ENCODE data around the gene PTH2.

The PTH2 gene

GRCh38 chr19:49459388-49459787 is 36.1 kb upstream of the PTH2 start:
- Histone ChIP-seq H3K36me3 (replicated peaks in 1 of 2; ENCODE audit: control insufficient read depth in 2 of 2, insufficient read depth in 2 of 2, low read length in 2 of 2) (peaks cover 7 to 44% of the 10 kb centered on the region in 2 donors), H3K14ac (ENCODE audit: low read length) (no peak overlapping the region)

GRCh38 chr19:49458567-49458903 is 35.3 kb upstream of the PTH2 start:
- peak overlapping the region; percentile 70 for H3K9ac ChIP-seq (ENCODE audit: low read depth, low read length, poor library complexity)

More at GRCh38 chr19:49459388-49459787, 36.1 kb upstream of the PTH2 start:
- Histone ChIP-seq H3K4me1 (ENCODE audit: control insufficient read depth in 2 of 2, insufficient read depth in 1 of 2, low read depth in 1 of 2, low read length in 2 of 2) (no peaks in the 10 kb centered on the region), H2BK120ac (ENCODE audit: low read depth, low read length) (no peak overlapping the region), H3K4me2 (ENCODE audit: insufficient read depth, low read length, poor library complexity, severe bottlenecking) (peak overlapping the region; percentile 11), H3K23ac (ENCODE audit: low read depth, low read length, poor library complexity) (no peak overlapping the region), H3K79me1 (ENCODE audit: low read depth, low read length) (no peaks in the 10 kb centered on the region), H4K91ac (ENCODE audit: low read depth, low read length, poor library complexity) (no peak overlapping the region), H3K27me3 (ENCODE audit: control insufficient read depth in 3 of 3, insufficient read depth in 3 of 3, low read depth in 1 of 3, low read length in 3 of 3) (no peaks in the 10 kb centered on the region), H4K8ac (ENCODE audit: low read depth, low read length) (no peak overlapping the region), H2BK15ac (ENCODE audit: low read length) (no peak overlapping the region), H3K9me3 (replicated peaks in 1 of 2; ENCODE audit: control insufficient read depth in 2 of 2, insufficient read depth in 1 of 2, low read depth in 1 of 2, low read length in 2 of 2) (no peaks in the 10 kb centered on the region), H3K27ac (replicated peaks; ENCODE audit: low read length) (no peak overlapping the region), H3K4ac (ENCODE audit: low read length) (no peak overlapping the region), H3K4me3 (ENCODE audit: low read length in 2 of 2) (no peak overlapping the region), H3K18ac (ENCODE audit: low read length) (no peak overlapping the region), H3K9ac (ENCODE audit: low read depth, low read length, poor library complexity) (no peak overlapping the region), H2AFZ (ENCODE audit: low read length) (no peak overlapping the region), H2BK5ac (ENCODE audit: low read length) (no peak overlapping the region), H2AK5ac (ENCODE audit: low read depth, low read length) (no peak overlapping the region), H2BK12ac (ENCODE audit: low read length) (no peak overlapping the region)
- no peak for DNase-seq (ENCODE audit: low spot score)
- WGBS, 2 donors (ENCODE audit: extremely low coverage in 2 of 2, insufficient read length in 2 of 2, insufficient replicate concordance in 1 of 2), result no CpG with 5 or more reads among the region's 12 CpGs

GRCh38 chr19:49456326-49456725 is 33.1 kb upstream of the PTH2 start:
- Histone ChIP-seq H2BK15ac (ENCODE audit: low read length) (no peak overlapping the region), H3K4me2 (ENCODE audit: insufficient read depth, low read length, poor library complexity, severe bottlenecking) (no peak overlapping the region), H3K18ac (ENCODE audit: low read length) (no peak overlapping the region), H3K23ac (ENCODE audit: low read depth, low read length, poor library complexity) (no peak overlapping the region), H2BK5ac (ENCODE audit: low read length) (no peak overlapping the region), H4K91ac (ENCODE audit: low read depth, low read length, poor library complexity) (no peak overlapping the region), H3K9ac (ENCODE audit: low read depth, low read length, poor library complexity) (no peak overlapping the region), H2BK120ac (ENCODE audit: low read depth, low read length) (no peak overlapping the region), H3K4ac (ENCODE audit: low read length) (no peak overlapping the region), H3K4me1 (ENCODE audit: control insufficient read depth in 2 of 2, insufficient read depth in 1 of 2, low read depth in 1 of 2, low read length in 2 of 2) (peaks cover 0 to 3% of the 10 kb centered on the region in 2 donors), H3K79me1 (ENCODE audit: low read depth, low read length) (peaks cover 2% of the 10 kb centered on the region), H3K14ac (ENCODE audit: low read length) (no peak overlapping the region), H2BK12ac (ENCODE audit: low read length) (no peak overlapping the region), H3K27ac (replicated peaks; ENCODE audit: low read length) (no peak overlapping the region), H3K36me3 (replicated peaks in 1 of 2; ENCODE audit: control insufficient read depth in 2 of 2, insufficient read depth in 2 of 2, low read length in 2 of 2) (peaks cover 7 to 28% of the 10 kb centered on the region in 2 donors), H3K4me3 (ENCODE audit: low read length in 2 of 2) (no peak overlapping the region), H3K27me3 (ENCODE audit: control insufficient read depth in 3 of 3, insufficient read depth in 3 of 3, low read depth in 1 of 3, low read length in 3 of 3) (no peaks in the 10 kb centered on the region), H2AFZ (ENCODE audit: low read length) (no peak overlapping the region), H3K9me3 (replicated peaks in 1 of 2; ENCODE audit: control insufficient read depth in 2 of 2, insufficient read depth in 1 of 2, low read depth in 1 of 2, low read length in 2 of 2) (no peaks in the 10 kb centered on the region), H4K8ac (ENCODE audit: low read depth, low read length) (no peak overlapping the region), H2AK5ac (ENCODE audit: low read depth, low read length) (no peak overlapping the region)
- DNase-seq (ENCODE audit: low spot score), result no peak
- WGBS, 2 donors (ENCODE audit: extremely low coverage in 2 of 2, insufficient read length in 2 of 2, insufficient replicate concordance in 1 of 2), result no CpG with 5 or more reads among the region's 5 CpGs

More at GRCh38 chr19:49458567-49458903, 35.3 kb upstream of the PTH2 start:
- H2AK5ac ChIP-seq (ENCODE audit: low read depth, low read length), result no peak overlapping the region
- H3K18ac ChIP-seq (ENCODE audit: low read length), result no peak overlapping the region
- H3K4me1 ChIP-seq (ENCODE audit: control insufficient read depth in 2 of 2, insufficient read depth in 1 of 2, low read depth in 1 of 2, low read length in 2 of 2), result peaks cover 0 to 1% of the 10 kb centered on the region in 2 donors
- H3K4me3 ChIP-seq (ENCODE audit: low read length in 2 of 2), result no peak overlapping the region
- H3K4me2 ChIP-seq (ENCODE audit: insufficient read depth, low read length, poor library complexity, severe bottlenecking), result no peak overlapping the region
- no peak overlapping the region for H2AFZ ChIP-seq (ENCODE audit: low read length)
- no CpG with 5 or more reads among the region's 5 CpGs for WGBS, 2 donors (ENCODE audit: extremely low coverage in 2 of 2, insufficient read length in 2 of 2, insufficient replicate concordance in 1 of 2)
- H3K14ac ChIP-seq (ENCODE audit: low read length), result no peak overlapping the region
- H2BK5ac ChIP-seq (ENCODE audit: low read length), result no peak overlapping the region
- no peaks in the 10 kb centered on the region for H3K9me3 ChIP-seq (replicated peaks in 1 of 2; ENCODE audit: control insufficient read depth in 2 of 2, insufficient read depth in 1 of 2, low read depth in 1 of 2, low read length in 2 of 2)
- no peak overlapping the region for H3K4ac ChIP-seq (ENCODE audit: low read length)
- no peaks in the 10 kb centered on the region for H3K79me1 ChIP-seq (ENCODE audit: low read depth, low read length)
- no peak overlapping the region for H3K27ac ChIP-seq (replicated peaks; ENCODE audit: low read length)
- H4K8ac ChIP-seq (ENCODE audit: low read depth, low read length), result no peak overlapping the region
- no peak overlapping the region for H2BK120ac ChIP-seq (ENCODE audit: low read depth, low read length)
- H2BK15ac ChIP-seq (ENCODE audit: low read length), result no peak overlapping the region
- no peaks in the 10 kb centered on the region for H3K27me3 ChIP-seq (ENCODE audit: control insufficient read depth in 3 of 3, insufficient read depth in 3 of 3, low read depth in 1 of 3, low read length in 3 of 3)
- DNase-seq (ENCODE audit: low spot score), result no peak
- no peak overlapping the region for H3K23ac ChIP-seq (ENCODE audit: low read depth, low read length, poor library complexity)
- H2BK12ac ChIP-seq (ENCODE audit: low read length), result no peak overlapping the region
- H4K91ac ChIP-seq (ENCODE audit: low read depth, low read length, poor library complexity), result no peak overlapping the region
- H3K36me3 ChIP-seq (replicated peaks in 1 of 2; ENCODE audit: control insufficient read depth in 2 of 2, insufficient read depth in 2 of 2, low read length in 2 of 2), result peaks cover 7 to 38% of the 10 kb centered on the region in 2 donors

- Histone ChIP-seq H2BK12ac (ENCODE audit: low read length) (no peak overlapping the region), H3K14ac (ENCODE audit: low read length) (no peak overlapping the region), H4K91ac (ENCODE audit: low read depth, low read length, poor library complexity) (no peak overlapping the region), H3K4me1 (ENCODE audit: control insufficient read depth in 2 of 2, insufficient read depth in 1 of 2, low read depth in 1 of 2, low read length in 2 of 2) (peaks cover 0 to 3% of the 10 kb centered on the region in 2 donors), H3K36me3 (replicated peaks in 1 of 2; ENCODE audit: control insufficient read depth in 2 of 2, insufficient read depth in 2 of 2, low read length in 2 of 2) (peaks cover 7 to 27% of the 10 kb centered on the region in 2 donors), H2AFZ (ENCODE audit: low read length) (no peak overlapping the region), H3K4me2 (ENCODE audit: insufficient read depth, low read length, poor library complexity, severe bottlenecking) (no peak overlapping the region), H3K23ac (ENCODE audit: low read depth, low read length, poor library complexity) (no peak overlapping the region), H3K9ac (ENCODE audit: low read depth, low read length, poor library complexity) (no peak overlapping the region), H2BK120ac (ENCODE audit: low read depth, low read length) (no peak overlapping the region), H3K27ac (replicated peaks; ENCODE audit: low read length) (no peak overlapping the region), H2AK5ac (ENCODE audit: low read depth, low read length) (no peak overlapping the region), H3K79me1 (ENCODE audit: low read depth, low read length) (peaks cover 3% of the 10 kb centered on the region), H3K4ac (ENCODE audit: low read length) (no peak overlapping the region), H2BK5ac (ENCODE audit: low read length) (no peak overlapping the region), H3K4me3 (ENCODE audit: low read length in 2 of 2) (no peak overlapping the region), H4K8ac (ENCODE audit: low read depth, low read length) (no peak overlapping the region), H2BK15ac (ENCODE audit: low read length) (no peak overlapping the region), H3K27me3 (ENCODE audit: control insufficient read depth in 3 of 3, insufficient read depth in 3 of 3, low read depth in 1 of 3, low read length in 3 of 3) (no peaks in the 10 kb centered on the region), H3K18ac (ENCODE audit: low read length) (no peak overlapping the region), H3K9me3 (replicated peaks in 1 of 2; ENCODE audit: control insufficient read depth in 2 of 2, insufficient read depth in 1 of 2, low read depth in 1 of 2, low read length in 2 of 2) (no peaks in the 10 kb centered on the region)
- no peak for DNase-seq (ENCODE audit: low spot score)
- no CpG with 5 or more reads among the region's 5 CpGs for WGBS, 2 donors (ENCODE audit: extremely low coverage in 2 of 2, insufficient read length in 2 of 2, insufficient replicate concordance in 1 of 2)
Measured at GRCh38 chr19:49455773-49456172, 32.5 kb upstream of the PTH2 start.

All from neuronal stem cell (in vitro differentiated cells).